GM18508 (cell line): ENCODE data around the gene ITPKB.
"Not testable (repeated sequence)": the region's sequence is repeated elsewhere in the genome, so short reads cannot be mapped to it uniquely, and the experiment has no call there.

ENCODE experiments used
- ATAC-seq: cut with Tn5 transposase; IDR thresholded peaks from one replicate; pipeline ENCODE4 v1.9.1; 2021; ENCODE audit warnings: moderate number of reproducible peaks; ENCODE audit not compliant: insufficient read depth, unreplicated experiment

Gene ITPKB

GRCh38 chr1:226732856-226733291 lies 6.2 kb downstream of the ITPKB start:
- ATAC-seq = no peak

GRCh38 chr1:226731257-226731893 lies 7.7 kb downstream of the ITPKB start:
- no peak for ATAC-seq

- no peak for ATAC-seq
These were observed 8.2 kb downstream of the ITPKB start for GRCh38 chr1:226730836-226731235.

- no peak for ATAC-seq
These were observed 9.0 kb downstream of the ITPKB start for GRCh38 chr1:226730071-226730470.

GRCh38 chr1:226728448-226728847 lies 10.6 kb downstream of the ITPKB start:
- no peak for ATAC-seq

GRCh38 chr1:226725897-226726267 lies 13.2 kb downstream of the ITPKB start:
- no peak for ATAC-seq

GRCh38 chr1:226723657-226724532 lies 15.2 kb downstream of the ITPKB start:
- no peak for ATAC-seq

GRCh38 chr1:226722901-226723656 lies 16.0 kb downstream of the ITPKB start:
- ATAC-seq = no peak

GRCh38 chr1:226722240-226722900 lies 16.7 kb downstream of the ITPKB start:
- no peak for ATAC-seq

- not testable (repeated sequence) for ATAC-seq
These were observed 18.5 kb downstream of the ITPKB start for GRCh38 chr1:226720574-226720973.

GRCh38 chr1:226719596-226720387 lies 19.3 kb downstream of the ITPKB start:
- ATAC-seq = no peak

- ATAC-seq = no peak
These were observed 21.7 kb downstream of the ITPKB start for GRCh38 chr1:226717256-226717909.

GRCh38 chr1:226716577-226716976 lies 22.5 kb downstream of the ITPKB start:
- no peak for ATAC-seq

GRCh38 chr1:226714148-226714547 lies 24.9 kb downstream of the ITPKB start:
- no peak for ATAC-seq

GRCh38 chr1:226712742-226713419 lies 26.2 kb downstream of the ITPKB start:
- ATAC-seq = no peak

GRCh38 chr1:226711976-226712741 lies 26.9 kb downstream of the ITPKB start:
- peak; percentile 69 for ATAC-seq

GRCh38 chr1:226710501-226710900 lies 28.6 kb downstream of the ITPKB start:
- ATAC-seq = no peak

GRCh38 chr1:226709953-226710352 lies 29.1 kb downstream of the ITPKB start:
- ATAC-seq = no peak
